HG03039 (cell line): ENCODE results near the gene LILRB3.

Experiments used
- ATAC-seq: cut with Tn5 transposase; IDR thresholded peaks from one replicate; pipeline ENCODE4 v1.9.1; 2021; ENCODE audit warnings: mild to moderate bottlenecking, moderate library complexity; ENCODE audit not compliant: unreplicated experiment

Gene LILRB3

GRCh38 chr19:54169149-54169740 lies 53.6 kb downstream of the LILRB3 start:
- ATAC-seq: no peak

GRCh38 chr19:54168174-54168917 lies 54.5 kb downstream of the LILRB3 start:
- ATAC-seq: no peak
